HFF-Myc (cell line): ENCODE data around the gene GYS1.

Experiments used
- DNase-seq: peaks from one replicate; pipeline ENCODE4 v3.0.0-alpha.2; 2011; ENCODE audit warnings: low read depth; ENCODE audit errors: extremely low read depth
- H3K4me3 ChIP-seq: replicated peaks from 2 replicates; pipeline ENCODE4 v1.5.1; 2011; ENCODE audit warnings: low read depth, mild to moderate bottlenecking, control low read depth, low read length
- CTCF ChIP-seq: IDR thresholded peaks from 2 replicates; pipeline ENCODE4 v1.5.1; 2012; ENCODE audit warnings: mild to moderate bottlenecking, low read depth, low read length, control low read depth; ENCODE audit errors: missing control alignments

The GYS1 gene

DNA sequence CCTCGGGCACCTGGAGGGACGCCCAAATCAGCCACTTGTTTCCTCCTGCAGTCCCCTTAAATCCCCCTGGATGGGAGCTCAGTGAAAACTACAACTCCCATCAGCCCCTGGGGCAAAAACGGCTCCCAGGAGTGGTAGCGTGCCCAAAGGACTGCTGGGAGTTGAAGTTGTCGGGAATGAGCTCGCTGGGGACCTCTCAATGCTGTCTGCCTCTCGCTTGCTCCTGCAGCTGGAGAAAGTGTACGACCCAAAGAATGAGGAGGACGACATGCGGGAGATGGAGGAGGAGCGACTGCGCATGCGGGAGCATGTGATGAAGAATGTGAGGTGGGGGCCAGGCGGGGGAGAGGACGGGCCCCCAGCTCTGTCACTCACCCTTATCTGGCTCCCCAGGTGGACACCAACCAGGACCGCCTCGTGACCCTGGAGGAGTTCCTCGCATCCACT, 74.3 kb downstream of the GYS1 start:
- DNase-seq, result no peak
- H3K4me3 ChIP-seq, result no peak overlapping the region
- no peak for TF ChIP-seq CTCF
